SU-DHL-6 (cell line): ENCODE results near the gene UXS1.

ENCODE experiments used
- EZH2phosphoT487 ChIP-seq: fragments of 200-600 bp; sonication (generic), shearing (Covaris generic); conservative IDR thresholded peaks from 2 replicates; pipeline ENCODE4 v1.6.1; 2018; ENCODE audit warnings: mild to moderate bottlenecking, antibody characterized with exemption, low read length, moderate library complexity, mixed read lengths
- TF ChIP-seq, protein P1 (sequence below): fragments of 200-600 bp; sonication (generic); IDR thresholded peaks from one replicate; pipeline ENCODE4 v1.5.1; 2017; ENCODE audit warnings: antibody characterized with exemption, mild to moderate bottlenecking, low read length, moderate library complexity; ENCODE audit not compliant: insufficient read depth, poor library complexity, severe bottlenecking

DNA sequence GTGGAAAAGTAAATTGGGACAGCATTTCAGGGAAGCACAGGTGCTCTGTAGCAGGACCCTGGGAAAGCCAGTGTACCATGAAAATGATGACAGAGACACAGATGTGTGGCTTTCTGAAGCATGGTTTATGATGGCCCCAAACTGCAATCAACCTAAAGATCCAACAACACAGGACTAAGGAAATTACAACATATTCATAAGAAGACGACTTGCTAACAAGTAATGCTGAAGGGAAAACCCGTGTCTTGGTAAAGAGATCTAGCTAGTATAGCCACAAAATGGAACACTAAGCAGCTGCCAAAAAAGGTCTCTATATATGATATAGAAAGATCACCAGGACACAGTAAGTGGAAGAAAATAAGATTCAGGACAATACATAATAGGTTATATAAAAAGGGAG lies 53.2 kb downstream of the UXS1 start:
- TF ChIP-seq, protein P1, sequence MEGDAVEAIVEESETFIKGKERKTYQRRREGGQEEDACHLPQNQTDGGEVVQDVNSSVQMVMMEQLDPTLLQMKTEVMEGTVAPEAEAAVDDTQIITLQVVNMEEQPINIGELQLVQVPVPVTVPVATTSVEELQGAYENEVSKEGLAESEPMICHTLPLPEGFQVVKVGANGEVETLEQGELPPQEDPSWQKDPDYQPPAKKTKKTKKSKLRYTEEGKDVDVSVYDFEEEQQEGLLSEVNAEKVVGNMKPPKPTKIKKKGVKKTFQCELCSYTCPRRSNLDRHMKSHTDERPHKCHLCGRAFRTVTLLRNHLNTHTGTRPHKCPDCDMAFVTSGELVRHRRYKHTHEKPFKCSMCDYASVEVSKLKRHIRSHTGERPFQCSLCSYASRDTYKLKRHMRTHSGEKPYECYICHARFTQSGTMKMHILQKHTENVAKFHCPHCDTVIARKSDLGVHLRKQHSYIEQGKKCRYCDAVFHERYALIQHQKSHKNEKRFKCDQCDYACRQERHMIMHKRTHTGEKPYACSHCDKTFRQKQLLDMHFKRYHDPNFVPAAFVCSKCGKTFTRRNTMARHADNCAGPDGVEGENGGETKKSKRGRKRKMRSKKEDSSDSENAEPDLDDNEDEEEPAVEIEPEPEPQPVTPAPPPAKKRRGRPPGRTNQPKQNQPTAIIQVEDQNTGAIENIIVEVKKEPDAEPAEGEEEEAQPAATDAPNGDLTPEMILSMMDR, result no peak
- TF ChIP-seq EZH2phosphoT487, result no peak
